K562 (cell line): Measurements from ENCODE around the gene FARP1. TPM values are rescaled to one million over a fixed set of nuclear protein-coding genes. Genes with fewer than 3 reads are reported as not detected.

Source experiments
- ATAC-seq: fragments of 200-7000 bp; cut with Tn5 transposase; 3 replicates; pipeline ENCODE4 v1.9.1; 2020; ENCODE audit warnings: moderate library complexity
- BruUV-seq: library from RNA; stranded (reverse); fragments of 400-500 nt; replicated peaks from 2 replicates; lab custom pipeline; 2021; lab: Mats Ljungman, UMichigan
- CTCF ChIA-PET: fragments of 300-600 bp; formaldehyde crosslinking; extraction: SDS; loops from one replicate; lab custom pipeline; 2021; ENCODE audit warnings: low intra/inter-chr PET ratio; lab: Yijun Ruan, JAX
- POLR2A ChIA-PET: fragments of 300-600, 350-650 bp; sonication (Branson Sonifier 250); formaldehyde crosslinking; extraction: SDS; loops from one replicate; lab custom pipeline; 2021; ENCODE audit warnings: antibody characterized with exemption, inconsistent platforms; lab: Yijun Ruan, JAX
- DNase-seq, 4 experiments: peaks; one replicate each; pipeline versions ENCODE4 v3.0.0 to v3.0.0-alpha.2; 2011 to 2018; ENCODE audit warnings: low spot score in 3 of 4, mixed read lengths in 3 of 4; ENCODE audit errors: extremely low read depth in 1 of 4
- FAIRE-seq: peaks from 2 replicates; lab custom pipeline; 2011; peaks lifted over from hg19 to GRCh38; lab: Jason Lieb, UNC
- H2AFZ ChIP-seq: 2 replicates; pipeline ENCODE4 v1.6.0; 2011; ENCODE audit warnings: low read depth, low read length, control low read depth, inconsistent platforms
- H3K27ac ChIP-seq: fragments of 200-600 bp; 3 replicates; pipeline ENCODE4 v1.8.0; 2011; ENCODE audit warnings: low read depth, mild to moderate bottlenecking, control low read depth, inconsistent platforms, low read length, moderate library complexity, mixed read lengths; ENCODE audit errors: extremely low read depth
- H3K27me3 ChIP-seq, 2 experiments: fragments of 300-600 bp in 1 of 2; 2 replicates in 1 of 2; 3 replicates in 1 of 2; pipeline versions ENCODE4 v1.6.0 to v1.8.0; 2011; ENCODE audit warnings: inconsistent platforms in 2 of 2, low read length in 2 of 2, mild to moderate bottlenecking in 1 of 2, mixed read lengths in 1 of 2, moderate library complexity in 1 of 2; ENCODE audit not compliant: control insufficient read depth in 2 of 2, insufficient read depth in 2 of 2
- H3K36me3 ChIP-seq: fragments of 300-600 bp; 3 replicates; pipeline ENCODE4 v1.8.0; 2011; ENCODE audit warnings: mild to moderate bottlenecking, low read length, inconsistent platforms; ENCODE audit not compliant: control insufficient read depth, insufficient read depth
- H3K4me1 ChIP-seq, 2 experiments: fragments of 200-600 bp in 1 of 2; replicated peaks in 1 of 2; 2 replicates in 1 of 2; 3 replicates in 1 of 2; pipeline versions ENCODE4 v1.5.1 to v1.8.0; 2011; ENCODE audit warnings: inconsistent platforms in 2 of 2, low read length in 2 of 2, mild to moderate bottlenecking in 1 of 2, mixed read lengths in 1 of 2, moderate library complexity in 1 of 2; ENCODE audit not compliant: control insufficient read depth in 2 of 2, insufficient read depth in 2 of 2
- H3K4me2 ChIP-seq: 2 replicates; pipeline ENCODE4 v1.6.1; 2011; ENCODE audit warnings: low read length, control low read depth, inconsistent platforms, mixed read lengths; ENCODE audit not compliant: insufficient read depth
- H3K4me3 ChIP-seq: fragments of 200-600 bp; sonication (generic), shearing (Covaris generic); 2 replicates; pipeline ENCODE4 v1.5.1; 2016; ENCODE audit warnings: control low read depth, inconsistent platforms
- H3K79me2 ChIP-seq: fragments of 200-600 bp; 3 replicates; pipeline ENCODE4 v1.8.0; 2011; ENCODE audit warnings: low read length, inconsistent platforms; ENCODE audit not compliant: control insufficient read depth, insufficient read depth
- H3K9ac ChIP-seq, 2 experiments: 2 replicates each; pipeline versions ENCODE4 v1.6.0 to v1.6.1; 2011; ENCODE audit warnings: low read depth in 2 of 2, low read length in 2 of 2, control low read depth in 1 of 2, inconsistent platforms in 1 of 2, mild to moderate bottlenecking in 1 of 2, mixed read lengths in 1 of 2; ENCODE audit not compliant: insufficient read depth in 1 of 2
- H3K9me1 ChIP-seq: one replicate; pipeline ENCODE4 v1.6.0; 2011; ENCODE audit warnings: inconsistent platforms, mild to moderate bottlenecking, low read length, moderate library complexity; ENCODE audit not compliant: control insufficient read depth, insufficient read depth
- H3K9me3 ChIP-seq: replicated peaks from 2 replicates; pipeline ENCODE4 v1.5.1; 2011; ENCODE audit warnings: low read depth, low read length, inconsistent platforms; ENCODE audit not compliant: control insufficient read depth, insufficient read depth
- H4K20me1 ChIP-seq: replicated peaks from 2 replicates; pipeline ENCODE4 v1.6.1; 2011; ENCODE audit warnings: low read length, inconsistent platforms, mixed read lengths; ENCODE audit not compliant: control insufficient read depth, insufficient read depth
- HNRNPH1 ChIP-seq: fragments of 200-400 bp; formaldehyde crosslinking; optimal IDR thresholded peaks from 2 replicates; pipeline ENCODE3; 2017; ENCODE audit warnings: low read depth, mild to moderate bottlenecking, low read length, moderate library complexity
- LEF1 ChIP-seq: fragments of 450-650 bp; IDR thresholded peaks from 2 replicates; pipeline ENCODE4 v1.6.1; 2016; ENCODE audit warnings: mild to moderate bottlenecking
- SRSF7 ChIP-seq: fragments of 200-400 bp; formaldehyde crosslinking; optimal IDR thresholded peaks from 2 replicates; pipeline ENCODE3; 2017; ENCODE audit warnings: mild to moderate bottlenecking, low read depth, low read length
- ZNF655 ChIP-seq: fragments of 250-450 bp; sonication (Bioruptor Pico); IDR thresholded peaks from 2 replicates; pipeline ENCODE4 v1.5.0; 2021
- WGBS: fragments of 100-300 bp; shearing (Covaris generic); methylation state at CpG from one replicate; pipeline ENCODE4 v1.1.6; 2016; ENCODE audit warnings: low coverage, mixed read lengths; ENCODE audit not compliant: insufficient coverage; ENCODE audit errors: missing lambda C conversion rate; 5-methylcytosine and 5-hydroxymethylcytosine counted together
- in situ Hi-C: fragments of 300-500 bp; cut with MboI; formaldehyde crosslinking; loops from 4 replicates; pipeline ENCODE4 v1.15.0; 2018; ENCODE audit warnings: inconsistent platforms, mixed read lengths
- intact Hi-C: fragments of 100-400 bp; cut with micrococcal nuclease; formaldehyde crosslinking; loops from 2 replicates; pipeline ENCODE4 v1.14.2; 2022
- polyA plus RNA-seq, 8 experiments: library from polyadenylated mRNA; depleted of rRNA in 4 of 8; stranded (reverse) in 5 of 8; unstranded in 3 of 8; fragments of >200 nt; fragmentation: Nextera tagmentation in 2 of 8; fragmentation: Illumina TruSeq in 1 of 8; extraction: Ambion mirVana in 2 of 8; extraction: Trizol in 1 of 8; gene quantifications; 2 replicates each; pipeline versions ENCODE4 v1.2.1 to v1.2.3, GENCODE V29; 2011 to 2014; ENCODE audit warnings: inconsistent platforms in 1 of 8, missing spikeins in 1 of 8
- total RNA-seq, 7 experiments: library from RNA; depleted of rRNA in 6 of 7; stranded (reverse); fragments of >200 nt in 6 of 7; fragmentation: Illumina TruSeq in 2 of 7; extraction: Trizol in 2 of 7; gene quantifications; 2 replicates each; pipeline versions ENCODE4 v1.2.1 to v1.2.3, GENCODE V29; 2011 to 2021; ENCODE audit warnings: low replicate concordance in 1 of 7

The FARP1 gene
- total and polyA plus RNA-seq, 9 of the 15 experiments (the other 6 are each of a cell fraction or from before 2014, with no cell fraction given), result 0.03 to 0.29 (median 0.05) TPM; not detected in 3

- no peak for TF ChIP-seq ZNF655 (CRISPR knock-in tag)
- intact Hi-C loops (no loop called here), in situ Hi-C loops (no loop called here)
- H3K27me3 ChIP-seq, result no peaks in the 10 kb centered on the region
- no peak for FAIRE-seq
- peak overlapping the region in 1 of 2 experiments; percentile 35; a peak in 1 of 4 replicates for H3K9ac ChIP-seq
- 67% methylated on average over 7 of the region's 9 CpGs for WGBS
- BruUV-seq, result no TSS peak
- ATAC-seq, result no peak
- H3K9me1 ChIP-seq, result peaks cover 8% of the 10 kb centered on the region
- peaks cover 7 to 13% of the 10 kb centered on the region in 2 experiments; a peak in 3 of 5 replicates for H3K4me1 ChIP-seq
- ChIA-PET CTCF (no interaction called here), POLR2A (no interaction called here)
- no peak overlapping the region for H3K27ac ChIP-seq
- H3K36me3 ChIP-seq, result no peaks in the 10 kb centered on the region
- H3K9me3 ChIP-seq, result no peaks in the 10 kb centered on the region
- H2AFZ ChIP-seq, result no peak overlapping the region
- no peak overlapping the region for H3K4me3 ChIP-seq
- H3K79me2 ChIP-seq, result peaks cover 69% of the 10 kb centered on the region
- no peak for DNase-seq
- H4K20me1 ChIP-seq, result peaks cover 8% of the 10 kb centered on the region; the same call in 1 of the 2 replicates
- no peak overlapping the region for H3K4me2 ChIP-seq
Measured at GRCh38 chr13:98490195-98490836, 347.4 kb downstream of the FARP1 start.

- FAIRE-seq (no peak), ATAC-seq (no peak), DNase-seq (no peak)
- BruUV-seq, result no TSS peak
- Histone ChIP-seq H3K4me2 (no peak overlapping the region), H3K27me3 (no peaks in the 10 kb centered on the region), H3K9me1 (peaks cover 8% of the 10 kb centered on the region), H3K79me2 (peaks cover 66% of the 10 kb centered on the region), H2AFZ (no peak overlapping the region), H3K4me3 (no peak overlapping the region), H3K9ac (peak overlapping the region in 1 of 2 experiments; percentile 26; a peak in 1 of 4 replicates), H3K27ac (no peak overlapping the region), H3K9me3 (no peaks in the 10 kb centered on the region), H4K20me1 (peaks cover 9% of the 10 kb centered on the region; the same call in 1 of the 2 replicates), H3K36me3 (no peaks in the 10 kb centered on the region), H3K4me1 (peaks cover 3 to 10% of the 10 kb centered on the region in 2 experiments; a peak in 2 of 5 replicates)
- 86% methylated on average over 8 of the region's 8 CpGs for WGBS
- TF ChIP-seq SRSF7 (no peak), HNRNPH1 (no peak), LEF1 (no peak)
- POLR2A ChIA-PET, result no interaction called here
- in situ Hi-C loops (no loop called here), intact Hi-C loops (no loop called here)
- CTCF ChIA-PET, result no interaction called here
Measured at GRCh38 chr13:98490866-98491265, 348.0 kb downstream of the FARP1 start.
